ENCODE data around the gene BBOF1. TPM values are rescaled to one million over a fixed set of nuclear protein-coding genes. Genes with fewer than 3 reads are reported as not detected.
"Not testable (repeated sequence)": the region's sequence is repeated elsewhere in the genome, so short reads cannot be mapped to it uniquely, and the experiment has no call there.

BBOF1 gene
- 2.2 TPM for polyA plus RNA-seq

- H3K36me3 Mint-ChIP-seq, result no peaks in the 10 kb centered on the region
- H3K9me3 Mint-ChIP-seq, result no peaks in the 10 kb centered on the region
- peak within 1 kb of the TSS; percentile 82 to 96 (median 91) for H3K27ac Mint-ChIP-seq
- H3K4me1 Mint-ChIP-seq, result peaks cover 7 to 12% (median 7%) of the 10 kb centered on the region in 3 donors
- peak within 1 kb of the TSS; percentile 94 to 96 (median 96) for H3K4me3 Mint-ChIP-seq
- no peaks in the 10 kb centered on the region for H3K27me3 Mint-ChIP-seq
These were observed at the start of gene BBOF1, which contains the start of gene ENTPD5 for GRCh38 chr14:74018586-74019407. BBOF1 (plus strand) TSS chr14:74019349; CDS start chr14:74019479, 130 bp downstream. ENTPD5 (minus strand) TSS chr14:74019288; CDS start chr14:73988102, 31,186 bp downstream.

- Mint-ChIP-seq H3K9me3 (no peaks in the 10 kb centered on the region), H3K27ac (no peak overlapping the region), H3K4me3 (no peak overlapping the region), H3K27me3 (no peaks in the 10 kb centered on the region), H3K36me3 (peaks cover 4% of the 10 kb centered on the region), H3K4me1 (no peaks in the 10 kb centered on the region)
These were observed 45.7 kb upstream of the BBOF1 start for GRCh38 chr14:73973497-73973896.

- H3K4me1 Mint-ChIP-seq, result peaks cover 0 to 2% (median 0%) of the 10 kb centered on the region in 3 donors
- no peak overlapping the region for H3K4me3 Mint-ChIP-seq
- H3K27me3 Mint-ChIP-seq, result no peaks in the 10 kb centered on the region
- H3K36me3 Mint-ChIP-seq, result peaks cover 8% of the 10 kb centered on the region
- no peak overlapping the region for H3K27ac Mint-ChIP-seq
- no peaks in the 10 kb centered on the region for H3K9me3 Mint-ChIP-seq
These were observed 43.0 kb upstream of the BBOF1 start for GRCh38 chr14:73976125-73976524.

- peaks cover 0 to 2% (median 0%) of the 10 kb centered on the region in 3 donors for H3K4me1 Mint-ChIP-seq
- H3K27ac Mint-ChIP-seq, result no peak overlapping the region
- no peaks in the 10 kb centered on the region for H3K27me3 Mint-ChIP-seq
These were observed 41.3 kb upstream of the BBOF1 start for GRCh38 chr14:73977896-73978295.

GRCh38 chr14:73988065-73988464 is 31.1 kb upstream of the BBOF1 start:
- H3K36me3 Mint-ChIP-seq, result peaks cover 13% of the 10 kb centered on the region
- no peak overlapping the region for H3K4me3 Mint-ChIP-seq
- H3K27me3 Mint-ChIP-seq, result no peaks in the 10 kb centered on the region
- H3K4me1 Mint-ChIP-seq, result no peaks in the 10 kb centered on the region
- no peaks in the 10 kb centered on the region for H3K9me3 Mint-ChIP-seq
- no peak overlapping the region for H3K27ac Mint-ChIP-seq

More at GRCh38 chr14:73977896-73978295, 41.3 kb upstream of the BBOF1 start:
- Mint-ChIP-seq H3K4me3 (no peak overlapping the region), H3K36me3 (peaks cover 6% of the 10 kb centered on the region), H3K9me3 (no peaks in the 10 kb centered on the region)

- peaks cover 13% of the 10 kb centered on the region for H3K36me3 Mint-ChIP-seq
- H3K27me3 Mint-ChIP-seq, H3K27ac Mint-ChIP-seq, H3K4me3 Mint-ChIP-seq, H3K4me1 Mint-ChIP-seq, H3K9me3 Mint-ChIP-seq: not testable (repeated sequence)
These were observed 30.5 kb upstream of the BBOF1 start for GRCh38 chr14:73988656-73989055.

GRCh38 chr14:73991092-73991491 is 28.1 kb upstream of the BBOF1 start:
- Mint-ChIP-seq H3K4me3 (no peak overlapping the region), H3K27me3 (no peaks in the 10 kb centered on the region), H3K9me3 (no peaks in the 10 kb centered on the region), H3K4me1 (peaks cover 2 to 10% (median 5%) of the 10 kb centered on the region in 3 donors), H3K36me3 (peaks cover 4% of the 10 kb centered on the region), H3K27ac (no peak overlapping the region)

GRCh38 chr14:73994926-73995325 is 24.2 kb upstream of the BBOF1 start:
- not testable (repeated sequence) for H3K9me3 Mint-ChIP-seq, H3K27me3 Mint-ChIP-seq, H3K36me3 Mint-ChIP-seq
- Mint-ChIP-seq H3K4me3 (peak overlapping the region in 1 of 4 donors; percentile 59), H3K27ac (peak overlapping the region in 1 of 3 donors; percentile 39), H3K4me1 (peaks cover 2 to 11% (median 5%) of the 10 kb centered on the region in 3 donors)

GRCh38 chr14:73995977-73996378 is 23.2 kb upstream of the BBOF1 start:
- peaks cover 2 to 11% (median 5%) of the 10 kb centered on the region in 3 donors for H3K4me1 Mint-ChIP-seq
- H3K4me3 Mint-ChIP-seq, result no peak overlapping the region
- peak overlapping the region in 1 of 3 donors; percentile 32 for H3K27ac Mint-ChIP-seq
- H3K9me3 Mint-ChIP-seq, result no peaks in the 10 kb centered on the region
- H3K27me3 Mint-ChIP-seq, result no peaks in the 10 kb centered on the region
- H3K36me3 Mint-ChIP-seq, result peaks cover 1% of the 10 kb centered on the region

- no peaks in the 10 kb centered on the region for H3K9me3 Mint-ChIP-seq
- peaks cover 2 to 11% (median 5%) of the 10 kb centered on the region in 3 donors for H3K4me1 Mint-ChIP-seq
- H3K4me3 Mint-ChIP-seq, result no peak overlapping the region
- H3K27me3 Mint-ChIP-seq, result no peaks in the 10 kb centered on the region
- peaks cover 1% of the 10 kb centered on the region for H3K36me3 Mint-ChIP-seq
- no peak overlapping the region for H3K27ac Mint-ChIP-seq
These were observed 22.4 kb upstream of the BBOF1 start for GRCh38 chr14:73996731-73997107.

- Mint-ChIP-seq H3K4me3 (no peak overlapping the region), H3K9me3 (no peaks in the 10 kb centered on the region), H3K27me3 (no peaks in the 10 kb centered on the region), H3K27ac (no peak overlapping the region), H3K4me1 (peaks cover 2 to 11% (median 5%) of the 10 kb centered on the region in 3 donors), H3K36me3 (peaks cover 1% of the 10 kb centered on the region)
These were observed 21.8 kb upstream of the BBOF1 start for GRCh38 chr14:73997108-73997943.

GRCh38 chr14:73997944-73998447 is 21.2 kb upstream of the BBOF1 start:
- H3K9me3 Mint-ChIP-seq, result no peaks in the 10 kb centered on the region
- H3K4me1 Mint-ChIP-seq, result peaks cover 2 to 11% (median 5%) of the 10 kb centered on the region in 3 donors
- H3K27me3 Mint-ChIP-seq, result no peaks in the 10 kb centered on the region
- H3K36me3 Mint-ChIP-seq, result peaks cover 3% of the 10 kb centered on the region
- no peak overlapping the region for H3K27ac Mint-ChIP-seq
- H3K4me3 Mint-ChIP-seq, result no peak overlapping the region

- H3K4me1 Mint-ChIP-seq, result peaks cover 2 to 11% (median 5%) of the 10 kb centered on the region in 3 donors
- peaks cover 3% of the 10 kb centered on the region for H3K36me3 Mint-ChIP-seq
- H3K9me3 Mint-ChIP-seq, result no peaks in the 10 kb centered on the region
- no peak overlapping the region for H3K4me3 Mint-ChIP-seq
- no peak overlapping the region for H3K27ac Mint-ChIP-seq
- H3K27me3 Mint-ChIP-seq, result no peaks in the 10 kb centered on the region
These were observed 20.4 kb upstream of the BBOF1 start for GRCh38 chr14:73998726-73999125.

- not testable (repeated sequence) for H3K4me1 Mint-ChIP-seq, H3K9me3 Mint-ChIP-seq, H3K4me3 Mint-ChIP-seq, H3K27me3 Mint-ChIP-seq, H3K36me3 Mint-ChIP-seq, H3K27ac Mint-ChIP-seq
These were observed 13.5 kb upstream of the BBOF1 start for GRCh38 chr14:74005664-74006063.

- H3K27ac Mint-ChIP-seq, result no peak overlapping the region
- no peak overlapping the region for H3K4me3 Mint-ChIP-seq
- H3K36me3 Mint-ChIP-seq, result peaks cover 5% of the 10 kb centered on the region
- H3K9me3 Mint-ChIP-seq, result no peaks in the 10 kb centered on the region
- H3K27me3 Mint-ChIP-seq, result no peaks in the 10 kb centered on the region
- no peaks in the 10 kb centered on the region for H3K4me1 Mint-ChIP-seq
These were observed 10.2 kb upstream of the BBOF1 start for GRCh38 chr14:74008843-74009499.

Data from IgD-negative memory B cell (primary cell).